Body of pancreas (tissue), 4 donors: Measurements from ENCODE around the gene ZNF512B.

ENCODE experiments used
- POLR2A ChIP-seq, 3 donors: fragments of 450-650 bp; IDR thresholded peaks; one replicate each; pipeline ENCODE4 v1.6.1; 2016; ENCODE audit warnings: antibody characterized with exemption in 3 of 3, mild to moderate bottlenecking in 2 of 3
- TF ChIP-seq, protein P1 (sequence below), 7 experiments: fragments of 450-650 bp in 4 of 7; fragments of 200-600 bp in 3 of 7; sonication (generic) in 3 of 7; IDR thresholded peaks; one replicate each; pipeline ENCODE4 v1.5.1; 2016 to 2019; ENCODE audit warnings: antibody characterized with exemption in 7 of 7

DNA sequence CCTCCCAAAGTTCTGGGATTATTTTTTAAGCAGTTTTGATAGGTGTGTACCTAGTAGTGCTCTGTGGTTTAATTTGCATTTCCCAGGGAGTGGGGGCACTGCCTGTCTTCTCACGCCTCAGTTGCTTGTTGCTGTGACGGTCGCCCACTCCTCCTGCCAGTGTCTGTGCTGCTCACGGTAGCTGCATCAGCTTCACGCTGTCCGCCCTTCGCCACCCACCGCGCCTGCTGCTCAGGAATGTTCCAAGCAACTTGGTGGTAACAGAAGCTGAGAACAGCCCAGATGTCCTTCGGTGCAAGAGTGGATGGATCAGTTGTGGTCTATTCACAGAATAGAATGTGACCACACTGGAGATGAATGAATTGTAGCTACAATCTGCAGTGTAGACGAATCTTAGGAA, 51.9 kb downstream of the ZNF512B start:
- TF ChIP-seq, protein P1, sequence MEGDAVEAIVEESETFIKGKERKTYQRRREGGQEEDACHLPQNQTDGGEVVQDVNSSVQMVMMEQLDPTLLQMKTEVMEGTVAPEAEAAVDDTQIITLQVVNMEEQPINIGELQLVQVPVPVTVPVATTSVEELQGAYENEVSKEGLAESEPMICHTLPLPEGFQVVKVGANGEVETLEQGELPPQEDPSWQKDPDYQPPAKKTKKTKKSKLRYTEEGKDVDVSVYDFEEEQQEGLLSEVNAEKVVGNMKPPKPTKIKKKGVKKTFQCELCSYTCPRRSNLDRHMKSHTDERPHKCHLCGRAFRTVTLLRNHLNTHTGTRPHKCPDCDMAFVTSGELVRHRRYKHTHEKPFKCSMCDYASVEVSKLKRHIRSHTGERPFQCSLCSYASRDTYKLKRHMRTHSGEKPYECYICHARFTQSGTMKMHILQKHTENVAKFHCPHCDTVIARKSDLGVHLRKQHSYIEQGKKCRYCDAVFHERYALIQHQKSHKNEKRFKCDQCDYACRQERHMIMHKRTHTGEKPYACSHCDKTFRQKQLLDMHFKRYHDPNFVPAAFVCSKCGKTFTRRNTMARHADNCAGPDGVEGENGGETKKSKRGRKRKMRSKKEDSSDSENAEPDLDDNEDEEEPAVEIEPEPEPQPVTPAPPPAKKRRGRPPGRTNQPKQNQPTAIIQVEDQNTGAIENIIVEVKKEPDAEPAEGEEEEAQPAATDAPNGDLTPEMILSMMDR (IDR thresholded peaks at IDR 0.05): no peak
- no peak for TF ChIP-seq POLR2A (IDR thresholded peaks at IDR 0.05)
